Measurements from ENCODE around the gene CSAG1.
"Not testable (repeated sequence)": the region's sequence is repeated elsewhere in the genome, so short reads cannot be mapped to it uniquely, and the experiment has no call there.

CSAG1 gene

DNA sequence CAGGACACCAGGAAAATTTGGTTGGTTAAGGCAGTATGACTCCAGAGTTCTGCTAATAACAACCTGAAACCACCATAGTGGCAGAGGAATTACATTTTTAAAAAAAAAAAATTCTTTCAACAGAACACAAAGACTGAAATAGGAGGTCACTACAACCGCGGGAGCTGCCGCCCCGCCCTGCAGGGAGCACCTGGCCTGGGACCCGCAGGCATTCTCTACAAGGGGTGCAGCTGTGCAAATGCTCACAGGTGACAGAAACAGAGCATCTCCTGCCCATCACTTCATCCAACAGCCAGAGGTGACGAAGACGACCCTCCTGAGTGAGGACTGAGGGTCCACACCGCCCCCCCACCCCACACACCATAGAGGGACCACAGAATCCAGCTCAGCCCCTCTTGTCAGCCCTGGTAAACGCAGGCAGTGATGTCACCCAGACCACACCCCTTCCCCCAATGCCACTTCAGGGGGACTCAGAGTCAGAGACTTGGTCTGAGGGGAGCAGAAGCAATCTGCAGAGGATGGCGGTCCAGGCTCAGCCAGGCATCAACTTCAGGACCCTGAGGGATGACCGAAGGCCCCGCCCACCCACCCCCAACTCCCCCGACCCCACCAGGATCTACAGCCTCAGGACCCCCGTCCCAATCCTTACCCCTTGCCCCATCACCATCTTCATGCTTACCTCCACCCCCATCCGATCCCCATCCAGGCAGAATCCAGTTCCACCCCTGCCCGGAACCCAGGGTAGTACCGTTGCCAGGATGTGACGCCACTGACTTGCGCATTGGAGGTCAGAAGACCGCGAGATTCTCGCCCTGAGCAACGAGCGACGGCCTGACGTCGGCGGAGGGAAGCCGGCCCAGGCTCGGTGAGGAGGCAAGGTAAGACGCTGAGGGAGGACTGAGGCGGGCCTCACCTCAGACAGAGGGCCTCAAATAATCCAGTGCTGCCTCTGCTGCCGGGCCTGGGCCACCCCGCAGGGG lies 35.3 kb downstream of the CSAG1 start, which contains the start of gene MAGEA3:
Gene MAGEA3 (plus strand): TSS at position 843 of the 980 bp plus-strand sequence. CDS start 2,039 bp downstream, outside the sequence.
- not testable (repeated sequence) for DNase-seq

DNA sequence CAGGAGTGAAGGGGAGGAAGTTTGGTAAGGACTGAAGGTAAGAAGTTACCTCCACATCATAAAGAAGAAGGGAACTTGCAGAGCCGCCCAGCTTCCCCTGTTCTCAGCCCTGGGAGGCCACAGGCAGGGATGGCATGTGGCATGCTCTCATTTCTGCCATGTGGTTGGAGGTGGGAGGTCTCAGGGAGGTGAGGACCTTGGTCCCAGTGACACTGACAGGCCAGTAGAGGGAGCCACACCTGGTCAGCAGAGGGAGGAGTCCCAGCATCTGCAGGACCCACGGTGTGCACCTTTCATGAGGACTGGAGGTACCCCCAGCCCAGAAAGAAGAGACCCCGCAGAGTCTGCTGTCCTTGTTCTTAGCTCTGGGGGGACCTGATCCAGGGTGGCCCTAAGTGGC lies 52.5 kb downstream of the CSAG1 start:
- DNase-seq, result not testable (repeated sequence)
